ENCODE data around the gene VAMP1.
A peak's percentile ranks its signal among the peaks of the same experiment; 100 is the strongest.

VAMP1 gene

DNA sequence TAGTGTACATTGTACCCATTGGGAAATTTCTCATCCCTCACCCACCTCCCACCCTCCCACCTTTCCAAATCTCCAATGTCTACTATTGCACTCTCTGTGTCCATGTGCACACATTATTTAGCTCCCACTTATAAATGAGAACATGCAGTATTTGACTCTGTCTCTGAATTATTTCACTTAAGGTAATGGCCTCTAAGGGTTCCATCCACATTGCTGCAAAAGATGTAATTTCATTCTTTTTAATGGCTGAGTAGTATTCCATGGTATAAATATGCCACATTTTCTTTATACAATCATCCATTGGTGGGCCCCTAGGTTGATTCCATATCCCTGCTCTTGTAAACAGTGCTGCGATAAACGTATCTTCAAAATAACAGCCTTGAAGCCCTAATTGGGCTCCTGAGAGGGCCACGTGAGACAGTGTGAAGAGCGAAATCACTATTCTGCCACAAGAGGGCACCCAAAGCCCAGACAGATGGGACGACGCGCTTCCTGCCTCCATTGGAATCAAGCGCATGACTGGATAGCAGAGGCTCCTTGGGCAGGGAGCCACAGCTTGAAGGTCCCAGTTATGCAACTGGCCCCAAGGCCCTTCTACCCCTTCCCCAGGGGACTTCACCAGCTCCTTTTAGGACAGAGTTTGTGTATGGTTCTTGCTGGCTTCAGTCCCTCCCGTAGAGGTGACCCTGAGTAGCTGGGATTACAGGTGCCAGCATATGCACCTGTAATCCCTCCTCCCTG lies 47.0 kb downstream of the VAMP1 start:
- peak; percentile 24 for DNase-seq

DNA sequence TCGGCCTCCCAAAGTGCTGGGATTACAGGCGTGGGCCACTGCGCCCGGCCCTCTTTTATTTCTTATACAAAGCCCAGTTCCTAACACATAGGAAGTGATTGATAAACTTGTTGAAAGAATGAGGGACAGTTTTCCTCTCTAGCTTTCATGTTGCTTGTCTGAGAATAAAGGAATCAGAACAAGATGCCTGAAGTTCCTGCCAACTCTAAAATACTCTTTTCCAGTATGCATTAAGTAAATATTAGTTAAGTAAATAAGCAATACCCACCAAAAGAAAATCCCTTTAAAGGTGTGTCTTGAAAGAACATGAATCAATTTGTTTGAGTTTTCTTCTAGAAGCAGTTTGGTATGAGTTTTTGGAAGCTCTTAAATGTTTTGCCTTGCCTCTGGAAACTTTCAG lies 50.1 kb downstream of the VAMP1 start:
- DNase-seq: no peak

DNA sequence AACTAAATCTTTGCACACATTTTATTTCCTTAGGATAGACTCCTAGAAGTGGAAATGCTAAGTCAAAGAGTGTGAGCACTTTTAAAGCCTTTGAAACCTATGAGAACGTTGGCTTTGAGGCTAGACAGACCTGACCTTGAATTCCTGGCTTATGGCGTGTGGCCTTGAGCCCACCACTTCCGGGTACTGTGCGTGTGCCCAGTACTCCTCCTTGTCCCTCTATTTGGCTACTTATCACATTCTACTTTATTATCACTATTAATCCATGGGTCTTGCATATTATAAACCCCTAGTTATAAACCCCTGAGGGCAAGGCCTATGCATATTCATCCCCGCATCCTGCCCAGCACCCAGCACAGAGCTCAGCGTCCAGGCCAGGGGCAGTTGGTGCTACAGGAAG lies 51.7 kb downstream of the VAMP1 start:
- DNase-seq: no peak

DNA sequence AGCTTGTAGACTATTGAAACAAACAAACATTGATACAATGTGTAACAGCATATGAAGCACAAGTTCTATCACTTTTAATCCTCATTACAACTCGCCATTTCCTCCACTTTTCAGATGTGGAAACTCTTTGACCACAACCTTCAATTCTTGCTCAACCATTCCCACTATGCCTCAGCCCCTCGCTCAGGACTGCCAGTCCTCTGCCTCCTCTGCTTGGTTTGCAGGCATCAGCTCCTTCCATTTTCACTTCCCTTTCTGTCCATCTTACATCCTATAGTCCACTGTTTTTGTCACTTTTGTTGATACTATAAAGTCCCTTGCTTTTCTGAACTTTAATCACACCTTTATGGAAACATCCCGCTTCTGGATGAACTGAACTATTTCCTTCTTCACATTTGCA lies 53.9 kb downstream of the VAMP1 start:
- DNase-seq: no peak
